Midbrain (tissue), 1 donor: ENCODE data around the gene MCHR2.
A peak's percentile ranks its signal among the peaks of the same experiment; 100 is the strongest.

Experiments used
- DNase-seq: peaks from one replicate; lab custom pipeline; 2025; lab: John Stamatoyannopoulos, UW

MCHR2 gene

GRCh38 chr6:99905209-99906106, 88.6 kb downstream of the MCHR2 start:
- DNase-seq: peak; percentile 22

GRCh38 chr6:99901596-99902384, 92.2 kb downstream of the MCHR2 start:
- no peak for DNase-seq

- no peak for DNase-seq
These were observed 99.2 kb downstream of the MCHR2 start for GRCh38 chr6:99894815-99895214.

- DNase-seq: no peak
These were observed 107.0 kb downstream of the MCHR2 start for GRCh38 chr6:99887066-99887465.

GRCh38 chr6:99885051-99885450, 109.0 kb downstream of the MCHR2 start:
- DNase-seq: no peak

- DNase-seq: no peak
These were observed 111.8 kb downstream of the MCHR2 start for GRCh38 chr6:99882128-99882702.

- no peak for DNase-seq
These were observed 114.6 kb downstream of the MCHR2 start for GRCh38 chr6:99879431-99879830.

- no peak for DNase-seq
These were observed 119.0 kb downstream of the MCHR2 start for GRCh38 chr6:99875068-99875467.

GRCh38 chr6:99873084-99873483, 120.9 kb downstream of the MCHR2 start:
- DNase-seq: no peak

- no peak for DNase-seq
These were observed 122.4 kb downstream of the MCHR2 start for GRCh38 chr6:99871641-99872040.
